Stimulated activated effector memory CD8-positive, alpha-beta T cell treated with anti-CD3 and anti-CD28 coated beads, Interleukin-12 subunit alpha, Interleukin-12 subunit beta, amount 100 ng/mL, for 72 hours (primary cell): ENCODE measurements around the gene TMEM50B.
"Not testable (repeated sequence)": the region's sequence is repeated elsewhere in the genome, so short reads cannot be mapped to it uniquely, and the experiment has no call there.

Experiments used
- ATAC-seq: fragments of 150-1000 bp; cut with Tn5 transposase; 2 replicates; pipeline ENCODE4 v1.10.0; 2021
- DNase-seq, 2 donors: peaks; one replicate each; pipeline ENCODE4 v3.0.0; 2021 to 2022; ENCODE audit warnings: low spot score in 2 of 2
- H3K27ac Mint-ChIP-seq: one replicate; pipeline ENCODE4 v1.8.0; 2022; ENCODE audit warnings: mild to moderate bottlenecking, mixed read lengths
- H3K36me3 Mint-ChIP-seq: one replicate; pipeline ENCODE4 v1.8.0; 2022; ENCODE audit warnings: mild to moderate bottlenecking, mixed read lengths
- H3K4me1 Mint-ChIP-seq: one replicate; pipeline ENCODE4 v1.8.0; 2022; ENCODE audit warnings: mixed read lengths
- H3K4me3 Mint-ChIP-seq: one replicate; pipeline ENCODE4 v1.8.0; 2022; ENCODE audit warnings: mild to moderate bottlenecking, mixed read lengths
- H3K9me3 Mint-ChIP-seq: one replicate; pipeline ENCODE4 v1.8.0; 2022; ENCODE audit warnings: mixed read lengths

TMEM50B gene

GRCh38 chr21:33490991-33491372 is 11.2 kb upstream of the TMEM50B start:
- Mint-ChIP-seq H3K27ac (peak overlapping the region; percentile 60), H3K4me3 (peak overlapping the region; percentile 73), H3K9me3 (no peaks in the 10 kb centered on the region), H3K4me1 (peaks cover 9% of the 10 kb centered on the region), H3K36me3 (peaks cover 6% of the 10 kb centered on the region)
- ATAC-seq: no peak
- no peak for DNase-seq

GRCh38 chr21:33488936-33489335 is 9.2 kb upstream of the TMEM50B start:
- Mint-ChIP-seq H3K4me1 (peaks cover 9% of the 10 kb centered on the region), H3K9me3 (no peaks in the 10 kb centered on the region), H3K36me3 (peaks cover 6% of the 10 kb centered on the region), H3K27ac (no peak overlapping the region), H3K4me3 (no peak overlapping the region)
- ATAC-seq: no peak
- DNase-seq: no peak

DNA sequence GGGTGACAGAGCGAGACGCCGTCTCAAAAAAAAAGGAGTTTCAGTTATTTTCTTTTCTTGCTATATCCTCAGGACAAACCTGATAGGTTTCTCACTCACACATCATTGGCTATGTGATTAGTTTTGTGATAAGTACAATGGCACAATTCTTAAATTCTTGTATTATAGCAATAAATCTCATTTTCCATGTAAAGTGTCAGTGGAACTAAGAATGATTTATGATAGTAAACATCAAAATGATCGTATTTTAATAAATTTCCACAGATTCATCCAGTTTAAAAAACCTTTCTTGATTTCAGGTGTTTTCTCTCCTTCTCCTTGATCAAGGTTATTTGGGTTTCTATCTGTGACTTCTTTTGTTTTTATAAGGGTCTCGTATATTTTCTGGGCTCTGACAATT is 8.2 kb upstream of the TMEM50B start:
- Mint-ChIP-seq H3K36me3 (peaks cover 6% of the 10 kb centered on the region), H3K4me1 (peaks cover 9% of the 10 kb centered on the region), H3K9me3 (no peaks in the 10 kb centered on the region), H3K27ac (no peak overlapping the region), H3K4me3 (no peak overlapping the region)
- no peak for ATAC-seq
- DNase-seq: no peak

GRCh38 chr21:33481314-33481943 is 1.7 kb upstream of the TMEM50B start:
- no peaks in the 10 kb centered on the region for H3K36me3 Mint-ChIP-seq
- peak overlapping the region; percentile 80 for H3K4me3 Mint-ChIP-seq
- DNase-seq (no peak), ATAC-seq (no peak)
- H3K27ac Mint-ChIP-seq: no peak overlapping the region
- H3K4me1 Mint-ChIP-seq: peaks cover 16% of the 10 kb centered on the region
- no peaks in the 10 kb centered on the region for H3K9me3 Mint-ChIP-seq

- ATAC-seq (no peak), DNase-seq (no peak)
- H3K36me3 Mint-ChIP-seq: no peaks in the 10 kb centered on the region
- H3K9me3 Mint-ChIP-seq: no peaks in the 10 kb centered on the region
- H3K27ac Mint-ChIP-seq: peak overlapping the region; percentile 88
- peak overlapping the region; percentile 80 for H3K4me3 Mint-ChIP-seq
- peaks cover 16% of the 10 kb centered on the region for H3K4me1 Mint-ChIP-seq
Measured at GRCh38 chr21:33480481-33481103, 818 bp upstream of the TMEM50B start.

- Mint-ChIP-seq H3K36me3 (no peaks in the 10 kb centered on the region), H3K4me1 (peaks cover 16% of the 10 kb centered on the region), H3K4me3 (peak overlapping the region; percentile 80), H3K27ac (peak overlapping the region; percentile 69), H3K9me3 (no peaks in the 10 kb centered on the region)
- DNase-seq (no peak), ATAC-seq (peak; percentile 35)
Measured at GRCh38 chr21:33478935-33479678, 667 bp downstream of the TMEM50B start.

- Mint-ChIP-seq H3K27ac (peak overlapping the region; percentile 69), H3K36me3 (no peaks in the 10 kb centered on the region), H3K4me3 (peak overlapping the region; percentile 80), H3K4me1 (peaks cover 21% of the 10 kb centered on the region), H3K9me3 (no peaks in the 10 kb centered on the region)
- no peak for DNase-seq
- no peak for ATAC-seq
Measured at GRCh38 chr21:33478182-33478581, 1.6 kb downstream of the TMEM50B start.

DNA sequence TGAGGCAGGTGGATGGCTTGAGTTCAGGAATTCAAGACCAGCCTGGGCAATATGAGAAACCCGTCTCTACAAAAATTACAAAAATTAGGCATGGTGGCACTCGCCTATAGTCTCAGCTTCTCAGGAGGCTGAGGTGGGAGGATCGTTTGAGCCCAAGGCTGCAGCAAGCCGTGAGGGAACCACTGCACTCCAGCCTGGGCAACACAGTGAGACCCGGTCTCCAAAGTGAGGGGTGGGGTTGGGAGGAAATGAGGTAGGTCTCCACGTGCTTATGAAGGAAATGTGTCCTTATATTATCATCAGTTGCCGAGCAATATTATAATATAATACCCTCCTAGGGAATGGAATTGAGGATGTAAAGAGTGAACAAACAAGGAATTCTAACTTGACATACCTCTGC is 2.7 kb downstream of the TMEM50B start:
- H3K27ac Mint-ChIP-seq: no peak overlapping the region
- peak overlapping the region; percentile 80 for H3K4me3 Mint-ChIP-seq
- H3K9me3 Mint-ChIP-seq: no peaks in the 10 kb centered on the region
- H3K36me3 Mint-ChIP-seq: no peaks in the 10 kb centered on the region
- ATAC-seq (no peak), DNase-seq (no peak)
- H3K4me1 Mint-ChIP-seq: peaks cover 21% of the 10 kb centered on the region

DNA sequence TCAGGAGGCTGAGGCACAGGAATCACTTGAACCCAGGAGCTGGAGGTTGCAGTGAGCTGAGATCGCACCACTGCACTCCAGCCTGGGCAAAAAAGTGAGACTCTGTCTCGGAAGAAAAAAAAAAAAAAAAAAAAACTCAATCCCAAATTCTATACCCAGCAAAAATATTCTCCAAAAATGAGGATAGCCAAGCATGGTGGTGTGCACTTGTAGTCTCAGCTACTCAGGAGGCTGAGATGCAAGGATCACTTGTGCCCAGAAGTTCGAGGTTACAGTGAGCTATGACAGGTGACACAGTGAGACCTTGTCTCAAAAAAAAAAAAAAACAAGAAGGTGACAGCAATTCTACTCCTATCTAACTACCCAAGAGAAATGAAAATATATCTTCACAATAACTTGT is 6.4 kb downstream of the TMEM50B start:
- H3K4me3 Mint-ChIP-seq: no peak overlapping the region
- ATAC-seq: no peak

DNA sequence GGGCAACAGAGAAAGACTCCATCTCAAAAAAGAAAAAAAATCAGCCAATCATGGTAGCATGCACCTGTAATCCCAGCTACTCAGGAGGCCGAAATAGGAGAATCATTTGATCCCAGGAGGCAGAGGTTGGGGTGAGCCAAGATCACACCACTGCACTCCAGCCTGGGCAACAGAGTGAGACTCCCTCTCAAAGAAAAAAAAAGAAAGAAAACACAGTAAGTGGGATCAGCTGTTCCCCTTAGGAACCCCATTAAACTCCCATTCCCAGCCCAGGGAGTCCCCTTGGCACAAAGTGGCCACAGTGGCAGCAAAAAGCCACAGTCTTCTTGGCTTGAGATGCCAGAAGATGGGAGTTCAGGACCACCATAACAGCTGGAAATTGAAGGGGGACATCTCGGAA is 9.1 kb downstream of the TMEM50B start:
- ATAC-seq: no peak
- Mint-ChIP-seq H3K4me3 (no peak overlapping the region), H3K9me3 (no peaks in the 10 kb centered on the region), H3K36me3 (peaks cover 13% of the 10 kb centered on the region), H3K27ac (no peak overlapping the region), H3K4me1 (peaks cover 5% of the 10 kb centered on the region)
- no peak for DNase-seq

More for the DNA sequence above, 6.4 kb downstream of the TMEM50B start:
- Mint-ChIP-seq H3K4me1 (peaks cover 9% of the 10 kb centered on the region), H3K27ac (no peak overlapping the region), H3K9me3 (no peaks in the 10 kb centered on the region), H3K36me3 (no peaks in the 10 kb centered on the region)
- no peak for DNase-seq

- H3K36me3 Mint-ChIP-seq: peaks cover 15% of the 10 kb centered on the region
- not testable (repeated sequence) for DNase-seq, H3K27ac Mint-ChIP-seq, H3K9me3 Mint-ChIP-seq, H3K4me3 Mint-ChIP-seq, H3K4me1 Mint-ChIP-seq, ATAC-seq
Measured at GRCh38 chr21:33469183-33469582, 10.6 kb downstream of the TMEM50B start.

DNA sequence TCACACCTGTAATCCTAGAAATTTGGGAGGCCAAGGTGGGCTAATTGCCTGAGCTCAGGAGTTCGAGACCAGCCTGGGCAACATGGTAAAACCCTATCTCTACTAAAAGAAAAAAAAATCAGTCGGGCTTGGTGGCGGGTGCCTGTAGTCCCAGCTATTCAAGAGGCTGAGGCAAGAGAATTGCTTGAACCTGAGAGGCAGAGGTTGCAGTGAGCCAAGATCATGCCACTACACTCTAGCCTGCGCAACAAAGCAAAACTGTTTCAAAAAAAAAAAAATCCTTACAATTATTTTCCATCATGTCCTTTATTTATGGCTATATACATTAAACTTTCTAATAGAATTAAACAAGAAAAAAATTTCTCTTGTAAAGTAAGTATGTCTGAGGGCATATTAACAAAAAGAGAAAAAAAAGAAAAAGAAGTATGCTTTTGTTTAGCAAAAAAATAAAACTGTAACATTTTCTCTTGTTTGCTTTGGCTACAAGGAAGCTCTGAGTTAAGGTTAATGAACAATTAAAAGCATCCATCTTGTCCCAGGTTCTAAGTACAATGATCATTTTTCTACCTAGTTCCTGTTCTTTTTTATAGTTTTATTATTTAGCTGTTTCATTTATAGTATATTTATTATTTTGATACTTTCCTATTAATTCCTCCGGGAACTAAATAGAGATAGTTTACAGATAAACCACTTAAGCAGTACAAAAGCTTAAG is 18.1 kb downstream of the TMEM50B start:
- Mint-ChIP-seq H3K9me3 (no peaks in the 10 kb centered on the region), H3K36me3 (peaks cover 46% of the 10 kb centered on the region), H3K27ac (no peak overlapping the region), H3K4me1 (no peaks in the 10 kb centered on the region), H3K4me3 (no peak overlapping the region)
- DNase-seq (no peak), ATAC-seq (no peak)

DNA sequence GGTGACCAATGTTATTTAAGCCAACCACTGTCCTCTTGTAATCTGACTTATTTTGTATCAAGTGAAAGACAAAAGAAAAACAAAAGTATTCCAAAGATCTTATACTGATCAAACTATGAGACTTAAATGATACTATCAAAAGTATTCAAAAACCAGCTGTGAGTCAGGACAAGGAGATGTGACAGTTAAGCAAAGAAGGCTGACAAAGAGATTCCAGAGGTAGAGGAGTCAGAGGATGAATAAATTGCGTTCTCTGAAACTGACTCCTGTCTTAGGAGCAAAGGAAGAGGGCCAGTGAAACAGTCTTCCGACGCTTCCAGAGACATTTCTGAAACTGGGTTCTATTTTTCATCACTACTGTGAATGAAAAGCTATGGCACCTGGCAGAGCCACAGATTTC is 20.9 kb downstream of the TMEM50B start:
- no peak for DNase-seq
- no peak overlapping the region for H3K4me3 Mint-ChIP-seq
- H3K36me3 Mint-ChIP-seq: peaks cover 33% of the 10 kb centered on the region

GRCh38 chr21:33455686-33456446 is 23.9 kb downstream of the TMEM50B start:
- Mint-ChIP-seq H3K4me1 (no peaks in the 10 kb centered on the region), H3K27ac (no peak overlapping the region), H3K36me3 (peaks cover 43% of the 10 kb centered on the region), H3K4me3 (no peak overlapping the region), H3K9me3 (no peaks in the 10 kb centered on the region)
- ATAC-seq (peak; percentile 34), DNase-seq (no peak)

More for the DNA sequence above, 20.9 kb downstream of the TMEM50B start:
- no peak for ATAC-seq
- Mint-ChIP-seq H3K27ac (no peak overlapping the region), H3K9me3 (no peaks in the 10 kb centered on the region), H3K4me1 (no peaks in the 10 kb centered on the region)

DNA sequence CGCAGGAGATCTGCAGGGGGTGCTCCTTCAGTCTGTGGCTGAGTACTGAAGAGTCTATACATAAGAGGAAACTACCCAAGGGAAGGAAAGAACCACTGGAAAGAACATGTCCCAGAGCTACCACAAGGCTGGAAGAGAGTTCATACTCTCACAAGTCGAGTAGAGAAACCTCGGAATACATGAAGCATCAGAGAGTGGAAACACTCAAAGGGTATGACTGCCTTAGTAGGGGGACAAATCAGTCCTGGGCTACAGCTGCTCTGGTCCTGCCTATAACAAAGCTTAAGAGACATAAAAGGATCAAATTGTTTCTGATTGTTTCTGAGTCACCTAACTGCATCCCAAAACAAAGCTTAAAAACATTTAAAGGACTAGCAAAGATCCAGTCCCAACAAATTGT is 27.4 kb downstream of the TMEM50B start:
- no peak overlapping the region for H3K4me3 Mint-ChIP-seq
- DNase-seq (no peak), ATAC-seq (no peak)
- H3K4me1 Mint-ChIP-seq: no peaks in the 10 kb centered on the region
- H3K36me3 Mint-ChIP-seq: peaks cover 24% of the 10 kb centered on the region
- H3K9me3 Mint-ChIP-seq: no peaks in the 10 kb centered on the region
- H3K27ac Mint-ChIP-seq: peak overlapping the region; percentile 74
